ENCODE data around the gene GLIS1.

DNA sequence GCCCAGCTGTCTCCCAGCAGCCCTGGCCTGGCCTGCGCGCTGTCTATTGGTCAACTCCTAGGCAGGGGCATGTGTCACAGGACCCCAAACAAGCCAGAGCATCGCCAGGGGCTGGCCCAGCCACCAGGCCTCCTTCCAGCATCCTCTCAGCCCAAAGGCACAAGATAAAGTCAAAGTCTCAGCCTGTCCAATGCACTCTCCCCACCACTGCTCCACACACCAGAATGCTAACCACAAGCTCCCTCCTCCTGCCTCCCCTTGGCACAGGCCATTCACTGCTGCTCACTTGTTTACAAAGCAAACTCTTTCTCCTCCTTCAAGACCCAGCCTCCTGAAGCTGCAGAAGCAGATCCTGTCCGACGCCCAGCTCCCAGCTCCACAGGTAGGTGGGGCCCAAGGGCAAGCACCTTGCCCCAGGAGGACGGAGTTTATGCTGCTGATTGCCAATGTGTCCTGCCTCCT is 146.4 kb downstream of the GLIS1 start:
- TF ChIP-seq, protein P1, sequence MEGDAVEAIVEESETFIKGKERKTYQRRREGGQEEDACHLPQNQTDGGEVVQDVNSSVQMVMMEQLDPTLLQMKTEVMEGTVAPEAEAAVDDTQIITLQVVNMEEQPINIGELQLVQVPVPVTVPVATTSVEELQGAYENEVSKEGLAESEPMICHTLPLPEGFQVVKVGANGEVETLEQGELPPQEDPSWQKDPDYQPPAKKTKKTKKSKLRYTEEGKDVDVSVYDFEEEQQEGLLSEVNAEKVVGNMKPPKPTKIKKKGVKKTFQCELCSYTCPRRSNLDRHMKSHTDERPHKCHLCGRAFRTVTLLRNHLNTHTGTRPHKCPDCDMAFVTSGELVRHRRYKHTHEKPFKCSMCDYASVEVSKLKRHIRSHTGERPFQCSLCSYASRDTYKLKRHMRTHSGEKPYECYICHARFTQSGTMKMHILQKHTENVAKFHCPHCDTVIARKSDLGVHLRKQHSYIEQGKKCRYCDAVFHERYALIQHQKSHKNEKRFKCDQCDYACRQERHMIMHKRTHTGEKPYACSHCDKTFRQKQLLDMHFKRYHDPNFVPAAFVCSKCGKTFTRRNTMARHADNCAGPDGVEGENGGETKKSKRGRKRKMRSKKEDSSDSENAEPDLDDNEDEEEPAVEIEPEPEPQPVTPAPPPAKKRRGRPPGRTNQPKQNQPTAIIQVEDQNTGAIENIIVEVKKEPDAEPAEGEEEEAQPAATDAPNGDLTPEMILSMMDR (IDR thresholded peaks at IDR 0.05; ENCODE audit: poor library complexity, severe bottlenecking): no peak
- TF ChIP-seq RAD21 (conservative IDR thresholded peaks at IDR 0.05): no peak
- no peak for TF ChIP-seq EP300 (conservative IDR thresholded peaks at IDR 0.05; ENCODE audit: poor library complexity, severe bottlenecking)
- no peak for TF ChIP-seq REST (IDR thresholded peaks at IDR 0.05; ENCODE audit: borderline replicate concordance)
- TF ChIP-seq SMC3 (conservative IDR thresholded peaks at IDR 0.05; ENCODE audit: poor library complexity): no peak
- TF ChIP-seq POLR2AphosphoS5 (IDR thresholded peaks at IDR 0.05): no peak
- TF ChIP-seq MXI1 (conservative IDR thresholded peaks at IDR 0.05; ENCODE audit: poor library complexity, severe bottlenecking): no peak

All from neural cell (in vitro differentiated cells).